SKM-1 treated with dmso at 0.1 percent for 144 hours (cell line): Measurements from ENCODE around the gene ZNF793.

ENCODE experiments used
- DNase-seq: peaks from one replicate; lab custom pipeline; 2025; ENCODE audit not compliant: unreplicated experiment; lab: John Stamatoyannopoulos, UW

The ZNF793 gene

GRCh38 chr19:37564624-37565369 lies 58.1 kb downstream of the ZNF793 start:
- DNase-seq = no peak

GRCh38 chr19:37565370-37565669 lies 58.6 kb downstream of the ZNF793 start:
- DNase-seq = no peak

- DNase-seq = no peak
These were observed 65.5 kb downstream of the ZNF793 start for GRCh38 chr19:37572203-37572602.

- no peak for DNase-seq
These were observed 76.6 kb downstream of the ZNF793 start for GRCh38 chr19:37583340-37583739.
